Astrocyte of the spinal cord (primary cell): ENCODE measurements around the gene TENT5C.

Experiments used
- DNase-seq: peaks from one replicate; pipeline ENCODE4 v3.0.0; 2011; ENCODE audit warnings: low read depth, low spot score
- H3K4me3 ChIP-seq: 2 replicates; pipeline ENCODE4 v1.5.1; 2011; ENCODE audit warnings: low read depth, mild to moderate bottlenecking, low read length, moderate library complexity
- in situ Hi-C: cut with HindIII; loops from 2 replicates; pipeline ENCODE4 v1.10.0; 2017; ENCODE audit warnings: low sequenced_read_pairs
- TF ChIP-seq, protein P1 (sequence below): IDR thresholded peaks from 2 replicates; pipeline ENCODE4 v1.5.1; 2012; ENCODE audit warnings: low read depth, mild to moderate bottlenecking, low read length, inconsistent platforms

The TENT5C gene

GRCh38 chr1:117561551-117561950 is 44.3 kb upstream of the TENT5C start:
- no peak for DNase-seq
- in situ Hi-C loops, result no loop called here
- TF ChIP-seq, protein P1, sequence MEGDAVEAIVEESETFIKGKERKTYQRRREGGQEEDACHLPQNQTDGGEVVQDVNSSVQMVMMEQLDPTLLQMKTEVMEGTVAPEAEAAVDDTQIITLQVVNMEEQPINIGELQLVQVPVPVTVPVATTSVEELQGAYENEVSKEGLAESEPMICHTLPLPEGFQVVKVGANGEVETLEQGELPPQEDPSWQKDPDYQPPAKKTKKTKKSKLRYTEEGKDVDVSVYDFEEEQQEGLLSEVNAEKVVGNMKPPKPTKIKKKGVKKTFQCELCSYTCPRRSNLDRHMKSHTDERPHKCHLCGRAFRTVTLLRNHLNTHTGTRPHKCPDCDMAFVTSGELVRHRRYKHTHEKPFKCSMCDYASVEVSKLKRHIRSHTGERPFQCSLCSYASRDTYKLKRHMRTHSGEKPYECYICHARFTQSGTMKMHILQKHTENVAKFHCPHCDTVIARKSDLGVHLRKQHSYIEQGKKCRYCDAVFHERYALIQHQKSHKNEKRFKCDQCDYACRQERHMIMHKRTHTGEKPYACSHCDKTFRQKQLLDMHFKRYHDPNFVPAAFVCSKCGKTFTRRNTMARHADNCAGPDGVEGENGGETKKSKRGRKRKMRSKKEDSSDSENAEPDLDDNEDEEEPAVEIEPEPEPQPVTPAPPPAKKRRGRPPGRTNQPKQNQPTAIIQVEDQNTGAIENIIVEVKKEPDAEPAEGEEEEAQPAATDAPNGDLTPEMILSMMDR, result no peak
- no peak overlapping the region for H3K4me3 ChIP-seq

DNA sequence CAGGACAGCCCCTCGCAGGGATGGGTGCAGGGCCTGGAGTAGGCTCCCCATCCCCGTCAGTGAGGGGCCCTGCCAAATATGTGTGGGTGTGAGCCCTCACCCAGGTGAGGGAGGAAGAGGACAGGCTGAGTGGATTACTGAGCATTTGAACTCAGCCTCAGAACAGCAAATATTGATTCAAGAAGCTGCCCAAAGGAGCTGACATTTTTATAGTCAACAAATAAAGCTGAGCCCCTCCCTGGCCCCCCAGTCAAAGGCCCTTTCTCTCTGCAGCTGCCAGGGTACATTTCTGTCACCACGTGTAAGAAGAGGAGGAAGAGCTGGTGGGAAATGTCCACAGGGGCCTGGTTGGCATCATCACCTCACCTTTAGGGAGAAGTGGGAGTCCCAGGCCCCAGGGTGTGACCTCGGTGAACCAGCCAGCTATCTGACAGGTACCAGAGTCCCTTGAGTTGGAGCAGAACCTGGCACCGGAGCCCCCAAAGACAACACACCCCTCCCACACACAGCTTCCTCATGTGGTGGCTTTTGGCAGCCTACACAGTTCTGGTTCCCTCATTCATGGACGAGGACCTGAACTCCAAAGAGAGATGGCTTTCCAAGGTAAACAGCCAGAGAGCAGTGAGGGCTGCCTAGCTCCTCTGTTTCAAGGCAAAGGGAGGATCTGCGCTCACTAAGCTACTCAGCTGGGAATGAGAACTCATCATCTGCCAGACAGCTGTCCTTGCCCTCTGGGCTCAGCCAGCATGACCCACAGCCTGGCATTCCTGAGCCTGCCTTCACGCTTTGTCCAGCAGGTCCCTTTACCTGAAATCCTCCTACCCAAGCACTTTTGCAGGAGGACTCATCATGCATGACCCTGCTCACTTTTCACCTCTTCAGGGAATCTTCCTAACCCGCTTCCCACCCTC is 43.0 kb upstream of the TENT5C start:
- no peak overlapping the region for H3K4me3 ChIP-seq
- TF ChIP-seq, protein P1, result no peak
- no peak for DNase-seq
- in situ Hi-C loops, result no loop called here

DNA sequence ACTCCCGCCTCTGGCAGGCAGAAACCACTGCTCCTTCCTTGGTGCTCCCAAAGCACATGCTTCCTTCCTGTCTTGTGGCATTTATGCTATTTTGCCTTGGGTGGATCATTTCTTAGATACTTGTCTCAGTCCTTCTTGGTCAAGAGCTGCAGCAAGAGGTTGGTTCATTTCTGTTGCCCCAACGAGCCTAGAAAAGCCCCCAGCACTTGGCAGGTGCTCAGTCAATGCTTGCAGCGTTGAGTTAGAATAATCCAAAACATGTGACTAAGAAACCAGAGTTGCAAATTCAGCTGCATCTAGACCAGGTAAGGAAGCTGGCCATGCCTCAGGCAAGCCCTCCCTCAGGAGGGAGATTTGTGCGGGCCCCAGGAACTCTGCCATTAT is 42.4 kb upstream of the TENT5C start:
- in situ Hi-C loops, result no loop called here
- H3K4me3 ChIP-seq, result no peak overlapping the region
- TF ChIP-seq, protein P1, result no peak
- no peak for DNase-seq

DNA sequence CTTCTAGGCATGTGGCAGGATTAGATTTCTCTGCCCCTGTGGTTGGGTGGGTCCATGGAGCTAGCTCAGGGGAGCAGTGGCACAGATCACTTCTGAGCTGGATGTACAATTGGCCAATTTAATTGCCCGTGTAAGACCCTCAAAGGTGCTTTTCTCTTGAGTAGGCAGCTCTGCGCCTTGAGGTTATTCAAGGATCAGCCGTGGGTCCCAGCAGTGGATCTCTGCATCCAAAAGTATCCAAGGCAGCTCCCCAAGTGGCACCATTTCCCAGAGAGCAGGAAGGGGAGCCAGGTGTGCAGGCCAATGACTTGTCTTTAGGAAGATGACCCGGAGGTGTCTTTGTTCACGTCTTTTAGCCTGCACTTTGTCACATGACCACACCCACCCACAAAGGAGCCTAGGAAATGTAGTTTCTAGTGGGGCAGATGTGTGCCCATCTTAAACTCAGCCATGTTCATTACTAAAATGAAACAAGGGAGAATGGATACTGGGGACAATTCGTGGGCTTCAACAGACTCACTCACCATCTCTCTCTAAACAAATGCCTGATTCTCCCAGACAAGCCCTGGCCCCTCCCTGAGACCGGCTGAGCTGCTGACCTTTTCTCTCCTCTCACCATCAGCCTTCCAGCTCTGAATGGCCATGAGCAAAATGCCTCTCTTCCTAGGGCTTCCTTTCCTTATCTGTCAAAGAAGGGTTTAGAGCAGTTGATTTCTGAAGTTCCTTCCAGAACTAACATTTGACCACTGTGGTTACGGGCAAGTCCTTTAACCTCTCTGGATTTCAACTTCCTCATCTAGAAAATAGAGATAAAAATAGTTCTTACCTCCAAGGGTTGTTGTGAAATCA is 41.4 kb upstream of the TENT5C start:
- TF ChIP-seq, protein P1, result no peak

DNA sequence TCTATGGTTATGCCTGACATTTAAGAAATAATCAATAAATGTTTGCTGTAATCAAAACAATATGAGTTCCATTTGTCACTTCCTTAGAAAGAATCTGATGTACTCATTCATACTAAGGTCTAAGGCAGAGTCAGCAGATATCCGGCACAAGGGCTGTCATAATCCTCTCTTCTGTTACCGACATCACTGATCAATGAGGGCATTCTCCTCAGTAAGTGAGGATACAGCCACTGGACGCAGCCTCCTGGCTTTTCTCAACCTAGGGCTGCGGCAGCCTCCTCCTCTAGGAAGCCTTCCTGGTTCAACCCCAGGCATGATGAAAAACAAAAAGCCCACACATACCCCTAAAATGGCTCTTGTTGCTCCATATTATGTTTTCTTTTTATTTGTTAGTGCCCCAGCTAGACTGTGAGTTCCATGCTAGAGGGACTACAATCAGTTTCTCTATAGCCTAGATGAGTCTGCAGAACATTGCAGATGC is 40.7 kb upstream of the TENT5C start:
- TF ChIP-seq, protein P1, result no peak
- no peak overlapping the region for H3K4me3 ChIP-seq
- in situ Hi-C loops, result no loop called here
- no peak for DNase-seq

More for the DNA sequence above, 41.4 kb upstream of the TENT5C start:
- no peak overlapping the region for H3K4me3 ChIP-seq
- DNase-seq, result no peak
- in situ Hi-C loops, result no loop called here

- in situ Hi-C loops, result no loop called here
- H3K4me3 ChIP-seq, result no peak overlapping the region
- no peak for DNase-seq
- TF ChIP-seq, protein P1, result no peak
These were observed 39.9 kb upstream of the TENT5C start for GRCh38 chr1:117565745-117566455.
